ENCODE measurements around the gene PIP4K2A.

Gene PIP4K2A

DNA sequence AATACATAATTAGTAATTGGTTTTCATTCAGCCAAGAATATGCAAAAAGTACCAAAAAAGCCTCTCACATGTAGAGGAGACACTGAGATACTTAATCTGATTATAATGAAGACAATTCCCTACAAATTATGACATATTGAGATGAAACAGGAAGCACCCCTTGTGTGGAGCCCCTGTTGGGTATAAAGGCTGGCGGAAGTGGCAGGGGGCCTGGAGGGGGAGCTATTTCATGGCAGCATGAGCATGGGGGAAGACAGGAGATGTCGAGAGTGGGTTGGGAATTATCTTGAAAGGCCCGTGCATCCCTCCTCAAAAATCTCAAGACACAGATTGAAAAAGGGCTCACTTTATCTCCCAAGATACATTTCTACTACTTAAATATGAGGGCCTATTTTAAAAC is 96.9 kb downstream of the PIP4K2A start:
- no peak for DNase-seq

- no peak for DNase-seq
Measured at GRCh38 chr10:22617051-22617450, 97.3 kb downstream of the PIP4K2A start.

DNA sequence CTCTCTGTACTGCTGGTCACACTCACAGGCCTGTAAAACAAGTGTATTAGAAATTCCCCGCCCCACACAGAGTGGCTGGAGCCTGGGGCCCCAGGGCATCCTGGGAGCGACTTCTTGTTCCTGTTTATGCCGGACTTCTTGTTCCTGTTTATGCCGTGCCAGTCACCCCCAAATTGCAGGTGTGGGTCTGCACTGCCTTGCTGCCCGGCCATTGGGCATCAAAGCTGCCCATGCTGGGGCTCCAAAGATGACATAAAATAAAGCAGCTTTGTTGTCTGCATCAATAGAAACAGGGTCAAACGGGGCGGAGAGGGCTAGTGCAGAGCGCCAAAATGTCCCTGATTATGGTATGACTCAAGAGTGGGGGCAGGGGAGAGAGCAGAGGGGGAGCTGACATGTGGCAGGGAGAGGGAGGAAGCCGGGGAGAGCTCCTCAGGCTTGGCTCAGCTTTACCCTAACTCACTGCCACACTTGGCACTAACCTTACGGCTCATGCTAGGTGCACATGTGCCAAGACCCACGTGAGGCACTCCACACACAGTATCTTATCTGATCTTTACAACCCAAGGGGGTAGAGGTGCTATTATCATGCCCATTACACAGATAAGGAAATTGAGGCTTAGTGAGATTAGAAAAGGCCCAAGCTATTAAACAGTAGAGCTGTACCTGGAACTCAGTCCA is 98.4 kb downstream of the PIP4K2A start:
- peak; percentile 72 for DNase-seq

DNA sequence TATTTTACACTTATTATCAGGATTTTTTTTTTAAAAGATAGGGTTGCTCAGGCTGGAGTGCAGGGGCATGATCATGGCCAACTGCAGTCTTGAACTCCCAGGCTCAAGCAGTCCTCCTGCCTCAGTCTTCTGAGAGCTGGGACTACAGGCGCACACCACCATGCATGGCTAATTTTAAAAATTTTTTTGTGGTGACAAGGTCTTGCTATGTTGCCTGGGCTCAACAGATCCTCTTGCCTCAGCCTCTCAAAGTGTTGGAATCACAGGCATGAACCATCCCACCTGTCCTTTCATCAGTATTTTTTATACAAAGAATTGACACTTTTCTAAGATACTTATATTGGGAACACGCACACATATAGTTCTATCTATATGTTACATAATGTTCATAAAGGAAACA is 99.3 kb downstream of the PIP4K2A start:
- no peak for DNase-seq

GRCh38 chr10:22613011-22613410 is 101.4 kb downstream of the PIP4K2A start:
- no peak for DNase-seq

GRCh38 chr10:22612318-22612717 is 102.1 kb downstream of the PIP4K2A start:
- no peak for DNase-seq

DNA sequence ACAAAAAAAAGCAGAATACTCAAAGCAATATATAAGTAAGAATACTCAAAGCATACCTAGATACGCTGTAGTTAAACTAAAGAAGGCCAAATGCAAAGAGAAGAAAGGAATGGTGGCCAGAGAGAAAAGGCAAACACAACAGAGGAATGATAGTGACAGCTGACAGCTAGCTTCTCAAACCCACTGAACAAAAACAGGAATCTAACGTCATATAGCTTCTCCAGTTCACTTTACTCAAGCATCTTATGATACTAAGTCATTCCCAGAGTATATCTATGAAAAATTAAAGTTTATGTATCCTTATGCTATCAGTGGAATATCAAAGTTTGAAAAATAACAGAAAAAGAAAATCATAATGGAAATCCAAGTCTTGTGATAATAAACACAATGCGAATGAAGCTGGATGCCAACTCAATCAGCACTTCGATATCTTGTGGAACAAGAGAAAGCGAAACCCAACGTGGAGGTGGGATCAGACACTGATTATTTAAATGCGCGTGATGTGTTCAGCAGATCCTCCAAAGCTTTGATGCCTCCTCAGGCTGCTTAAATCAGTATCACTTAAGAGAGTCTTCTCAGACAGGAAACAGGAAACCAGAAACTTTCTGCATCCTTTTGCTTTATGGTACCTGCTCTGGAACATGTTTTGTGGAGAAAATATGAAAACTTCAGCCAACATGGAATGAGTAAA is 102.8 kb downstream of the PIP4K2A start:
- peak; percentile 88 for DNase-seq

DNA sequence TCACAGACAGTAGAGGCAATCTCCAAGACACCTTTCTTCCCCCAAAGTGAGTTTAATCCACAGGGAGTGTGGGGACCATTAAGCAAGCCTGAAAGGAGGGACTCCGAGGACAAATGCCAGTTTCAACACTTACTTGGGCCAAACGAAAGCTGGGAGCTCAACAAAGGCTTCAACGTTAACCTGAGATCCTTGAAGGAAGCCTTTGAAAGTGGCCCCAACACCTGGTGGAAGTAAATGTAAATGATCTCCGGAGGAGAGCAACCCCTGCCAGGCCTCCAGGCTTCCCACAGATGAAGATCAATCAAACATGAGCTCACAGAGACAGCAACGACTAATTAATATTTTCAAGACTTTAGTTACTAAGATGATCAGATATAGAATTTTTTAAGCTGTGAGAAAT is 103.8 kb downstream of the PIP4K2A start:
- DNase-seq: no peak

DNA sequence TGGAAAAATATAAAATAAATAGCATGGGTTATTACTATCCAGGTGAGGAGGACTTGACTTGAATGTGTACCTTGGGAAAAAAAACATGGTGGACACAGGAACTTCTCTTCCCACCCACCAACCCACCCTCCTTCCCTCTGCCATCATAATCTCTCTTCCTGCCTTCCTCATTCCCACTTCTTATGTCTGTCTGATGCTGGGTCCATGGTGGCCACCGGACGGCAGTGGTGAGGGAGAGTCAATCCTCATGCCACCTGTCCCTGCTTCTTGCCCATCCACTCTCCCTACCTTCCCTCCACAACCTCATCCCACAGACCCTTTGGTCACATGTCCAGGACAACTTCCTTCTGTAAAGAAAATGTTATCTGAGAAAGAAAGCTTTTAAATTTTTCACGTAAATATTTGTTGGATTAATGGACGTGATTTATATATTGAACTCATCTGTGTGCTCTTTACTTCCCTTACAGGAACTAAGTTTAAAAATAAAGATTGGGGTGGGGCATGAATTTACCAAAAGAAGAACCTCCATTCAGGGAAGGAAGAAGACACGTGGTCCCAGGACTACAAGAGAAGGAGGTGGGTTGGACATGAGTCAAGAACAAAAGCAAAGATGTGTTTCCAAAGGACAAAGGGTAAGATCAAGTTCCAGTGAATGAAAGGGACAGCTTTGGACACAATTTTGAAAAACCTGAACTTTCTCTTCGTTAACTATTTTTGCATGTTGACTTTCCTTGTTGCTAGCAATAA is 104.5 kb downstream of the PIP4K2A start:
- DNase-seq: no peak

DNA sequence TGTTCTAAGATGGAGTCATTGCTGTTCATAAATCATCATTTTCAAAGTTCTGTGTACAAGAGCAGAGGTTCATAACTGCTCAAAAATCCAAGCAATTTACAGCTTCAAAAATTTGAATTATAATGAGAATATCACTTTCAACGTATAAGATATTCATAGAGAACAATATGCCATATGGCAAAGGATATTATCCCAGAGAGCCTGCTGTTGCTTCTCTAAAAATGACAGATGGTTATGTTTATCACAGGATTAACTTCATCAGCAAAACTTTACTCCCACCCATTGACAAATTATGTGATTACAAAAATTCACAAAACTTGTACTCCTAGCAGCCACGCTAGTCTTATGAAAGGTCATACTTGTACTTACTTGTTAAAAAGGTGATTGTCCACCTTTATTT is 105.1 kb downstream of the PIP4K2A start:
- DNase-seq: no peak

- no peak for DNase-seq
Measured at GRCh38 chr10:22607261-22607660, 107.1 kb downstream of the PIP4K2A start.

DNA sequence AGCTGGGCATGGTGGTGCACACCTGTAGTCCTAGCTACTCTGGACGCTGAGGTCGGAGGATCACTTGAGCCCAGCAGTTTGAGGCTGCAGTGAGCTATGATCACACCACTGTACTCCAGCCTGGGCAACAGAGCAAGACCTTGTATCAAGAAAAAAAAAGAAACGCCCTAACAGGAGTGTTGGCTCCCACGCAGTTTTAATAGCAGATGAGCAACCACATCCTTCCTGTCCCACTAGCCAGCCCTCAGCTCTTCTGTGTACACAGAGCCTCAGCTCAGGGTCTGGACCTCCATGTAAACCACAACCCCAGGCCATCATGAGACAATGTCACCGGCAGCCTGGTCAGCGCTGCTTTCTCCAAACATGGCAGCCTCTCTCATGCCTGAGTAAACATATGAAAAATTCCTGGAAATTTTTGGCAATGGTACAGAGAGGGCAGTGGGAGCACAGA is 108.2 kb downstream of the PIP4K2A start:
- DNase-seq: peak; percentile 70

- DNase-seq: no peak
Measured at GRCh38 chr10:22605168-22605567, 109.2 kb downstream of the PIP4K2A start.

GRCh38 chr10:22604344-22605126 is 109.8 kb downstream of the PIP4K2A start:
- DNase-seq: no peak

- DNase-seq: no peak
Measured at GRCh38 chr10:22603581-22603980, 110.8 kb downstream of the PIP4K2A start.

DNA sequence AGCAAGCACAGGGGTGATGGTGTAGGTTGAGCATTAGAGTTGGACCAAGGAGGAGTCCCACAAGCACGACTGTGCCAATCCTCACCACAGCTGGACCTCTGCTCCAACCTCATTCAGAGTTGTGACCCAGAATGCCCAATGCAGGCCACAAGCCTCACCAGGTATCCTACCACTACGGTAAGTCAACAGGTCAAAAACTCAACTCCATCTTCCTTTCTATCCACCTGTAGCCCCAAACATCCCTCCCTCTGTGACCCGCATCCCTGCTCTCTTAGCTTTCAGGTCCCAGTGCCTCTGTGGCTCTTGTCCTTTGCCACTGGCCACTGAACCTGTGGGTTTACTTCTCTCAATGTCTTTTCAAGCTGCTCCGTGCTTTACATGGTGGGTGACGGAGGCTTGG is 112.8 kb downstream of the PIP4K2A start:
- no peak for DNase-seq

GRCh38 chr10:22599636-22600228 is 114.6 kb downstream of the PIP4K2A start:
- no peak for DNase-seq

GRCh38 chr10:22599048-22599561 is 115.3 kb downstream of the PIP4K2A start:
- DNase-seq: peak; percentile 21

- DNase-seq: no peak
Measured at GRCh38 chr10:22598478-22598877, 115.9 kb downstream of the PIP4K2A start.

- peak; percentile 51 for DNase-seq
Measured at GRCh38 chr10:22597138-22597537, 117.2 kb downstream of the PIP4K2A start.

DNA sequence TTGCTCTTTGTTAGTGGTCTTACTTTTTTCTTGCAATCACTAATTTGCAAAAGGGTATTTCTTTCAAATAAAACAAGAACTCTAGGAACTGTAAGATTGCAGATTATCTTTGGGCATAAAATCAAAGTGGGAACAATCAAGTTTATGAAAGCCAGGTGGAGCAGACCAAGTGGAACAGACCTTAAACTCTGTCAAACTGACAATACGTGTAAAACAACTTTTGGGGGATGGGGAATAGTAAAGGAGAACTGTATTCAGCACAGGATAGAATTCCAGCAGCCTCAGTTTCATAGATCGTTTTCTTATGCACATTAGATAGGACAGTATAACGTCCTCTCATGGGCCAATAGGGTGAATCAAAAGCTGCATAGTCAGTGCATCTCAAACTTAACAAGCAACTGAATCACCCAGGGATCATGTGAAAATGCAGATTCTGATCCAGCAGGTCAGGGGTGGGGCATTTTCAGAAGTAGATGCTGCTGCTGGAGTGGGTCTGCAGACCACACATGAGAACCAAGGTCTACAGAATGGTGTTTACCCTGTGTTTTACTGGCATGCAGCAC is 120.7 kb downstream of the PIP4K2A start:
- no peak for DNase-seq

DNA sequence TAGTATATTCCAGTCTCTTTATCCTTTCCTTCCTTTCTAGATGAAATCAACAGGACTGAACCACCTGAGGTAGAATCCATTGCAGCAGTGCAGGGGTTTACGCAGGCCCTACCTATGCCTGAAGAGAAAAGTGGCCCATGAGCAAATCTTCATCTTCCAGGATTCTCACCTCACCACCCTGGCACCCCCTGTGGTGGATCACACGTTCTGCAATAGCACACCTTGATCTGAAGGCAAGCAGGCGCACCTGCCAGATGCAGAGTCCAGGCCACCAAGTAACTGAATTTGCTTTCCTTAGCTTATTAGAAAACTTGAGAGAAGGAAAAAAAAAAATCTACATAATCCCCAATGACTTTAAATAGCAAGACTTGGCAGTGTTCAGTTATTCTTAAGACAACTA is 121.4 kb downstream of the PIP4K2A start:
- DNase-seq: no peak
